ENCODE measurements around the gene ALDOB. TPM values are rescaled to one million over a fixed set of nuclear protein-coding genes. Genes with fewer than 3 reads are reported as not detected.
A peak's percentile ranks its signal among the peaks of the same experiment; 100 is the strongest.
"Not testable (repeated sequence)": the region's sequence is repeated elsewhere in the genome, so short reads cannot be mapped to it uniquely, and the experiment has no call there.

ALDOB gene
- total RNA-seq, 2 experiments from 2014 or later = not detected

- H3K4me1 Mint-ChIP-seq (ENCODE audit: low read depth) = peaks cover 56% of the 10 kb centered on the region
- no peak for DNase-seq
- no peaks in the 10 kb centered on the region for H3K27me3 Mint-ChIP-seq (ENCODE audit: low read depth)
- CTCF ChIA-PET = no interaction called here
- H3K27ac Mint-ChIP-seq = no peak overlapping the region
- no peak overlapping the region for H3K4me3 Mint-ChIP-seq
- intact Hi-C loops (cut with micrococcal nuclease) = loop anchor here (5.0 kb wide), 2 partner anchors 797 to 967 kb away; partner anchors contain the start of gene MSANTD3
- peaks cover 63% of the 10 kb centered on the region for H3K36me3 Mint-ChIP-seq (ENCODE audit: low read depth)
- peaks cover 18% of the 10 kb centered on the region for H3K9me3 Mint-ChIP-seq
Measured at GRCh38 chr9:101394687-101395086, 40.9 kb downstream of the ALDOB start.

- Mint-ChIP-seq H3K4me1 (ENCODE audit: low read depth) (peaks cover 58% of the 10 kb centered on the region), H3K9me3 (peaks cover 18% of the 10 kb centered on the region), H3K4me3 (no peak overlapping the region), H3K36me3 (ENCODE audit: low read depth) (peaks cover 70% of the 10 kb centered on the region), H3K27ac (no peak overlapping the region), H3K27me3 (ENCODE audit: low read depth) (no peaks in the 10 kb centered on the region)
- intact Hi-C loops (cut with micrococcal nuclease) = no loop called here
- DNase-seq = no peak
- CTCF ChIA-PET = no interaction called here
Measured at GRCh38 chr9:101393135-101393534, 42.4 kb downstream of the ALDOB start.

GRCh38 chr9:101388507-101388993 is 47.0 kb downstream of the ALDOB start:
- intact Hi-C loops (cut with micrococcal nuclease) = no loop called here
- H3K36me3 Mint-ChIP-seq (ENCODE audit: low read depth) = peaks cover 49% of the 10 kb centered on the region
- H3K9me3 Mint-ChIP-seq = peaks cover 18% of the 10 kb centered on the region
- H3K4me3 Mint-ChIP-seq = no peak overlapping the region
- no peak for DNase-seq
- peak overlapping the region; percentile 69 for H3K27ac Mint-ChIP-seq
- peaks cover 30% of the 10 kb centered on the region for H3K4me1 Mint-ChIP-seq (ENCODE audit: low read depth)
- CTCF ChIA-PET = interaction anchor here (0.6 to 2.3 kb wide), 12 partner anchors 10 to 867 kb away, joined by 3 to 18 read pairs (median 3); partner anchors contain the start of genes MRPL50 and ZNF189
- no peaks in the 10 kb centered on the region for H3K27me3 Mint-ChIP-seq (ENCODE audit: low read depth)

GRCh38 chr9:101387871-101388506 is 47.6 kb downstream of the ALDOB start:
- Mint-ChIP-seq H3K27me3 (ENCODE audit: low read depth) (no peaks in the 10 kb centered on the region), H3K4me3 (no peak overlapping the region), H3K4me1 (ENCODE audit: low read depth) (peaks cover 26% of the 10 kb centered on the region), H3K27ac (peak overlapping the region; percentile 69), H3K9me3 (peaks cover 15% of the 10 kb centered on the region), H3K36me3 (ENCODE audit: low read depth) (peaks cover 44% of the 10 kb centered on the region)
- CTCF ChIA-PET = interaction anchor here (0.8 to 2.3 kb wide), 11 partner anchors 10 to 146 kb away, joined by 3 to 18 read pairs (median 4); partner anchors contain the start of genes MRPL50 and ZNF189
- no peak for DNase-seq
- intact Hi-C loops (cut with micrococcal nuclease) = no loop called here

- H3K9me3 Mint-ChIP-seq; H3K4me1 Mint-ChIP-seq (ENCODE audit: low read depth); DNase-seq; H3K4me3 Mint-ChIP-seq; H3K27me3 Mint-ChIP-seq (ENCODE audit: low read depth); intact Hi-C loops (cut with micrococcal nuclease); H3K27ac Mint-ChIP-seq; CTCF ChIA-PET: not testable (repeated sequence)
- peaks cover 24% of the 10 kb centered on the region for H3K36me3 Mint-ChIP-seq (ENCODE audit: low read depth)
Measured at GRCh38 chr9:101384873-101385536, 50.6 kb downstream of the ALDOB start, which contains the start of gene BAAT. BAAT (minus strand) TSS chr9:101385006; CDS start chr9:101371404, 13,602 bp downstream.

GRCh38 chr9:101383361-101383760 is 52.2 kb downstream of the ALDOB start:
- intact Hi-C loops (cut with micrococcal nuclease) = no loop called here

GRCh38 chr9:101381833-101382342 is 53.7 kb downstream of the ALDOB start:
- DNase-seq = no peak
- Mint-ChIP-seq H3K27me3 (ENCODE audit: low read depth) (peaks cover 3% of the 10 kb centered on the region), H3K4me3 (no peak overlapping the region), H3K27ac (no peak overlapping the region), H3K9me3 (peaks cover 12% of the 10 kb centered on the region), H3K36me3 (ENCODE audit: low read depth) (peaks cover 13% of the 10 kb centered on the region), H3K4me1 (ENCODE audit: low read depth) (no peaks in the 10 kb centered on the region)
- intact Hi-C loops (cut with micrococcal nuclease) = no loop called here
- CTCF ChIA-PET = interaction anchor here (0.7 kb wide), 1 partner anchor 15 kb away, joined by 3 read pairs; no protein-coding TSS in a partner anchor

More at GRCh38 chr9:101383361-101383760, 52.2 kb downstream of the ALDOB start:
- peaks cover 6% of the 10 kb centered on the region for H3K4me1 Mint-ChIP-seq (ENCODE audit: low read depth)
- peaks cover 18% of the 10 kb centered on the region for H3K36me3 Mint-ChIP-seq (ENCODE audit: low read depth)
- no peak overlapping the region for H3K27ac Mint-ChIP-seq
- H3K27me3 Mint-ChIP-seq (ENCODE audit: low read depth) = peaks cover 3% of the 10 kb centered on the region
- CTCF ChIA-PET = no interaction called here
- no peak overlapping the region for H3K4me3 Mint-ChIP-seq
- peaks cover 10% of the 10 kb centered on the region for H3K9me3 Mint-ChIP-seq
- DNase-seq = no peak

GRCh38 chr9:101381118-101381517 is 54.5 kb downstream of the ALDOB start:
- Mint-ChIP-seq H3K4me3 (no peak overlapping the region), H3K9me3 (peaks cover 12% of the 10 kb centered on the region), H3K36me3 (ENCODE audit: low read depth) (peaks cover 11% of the 10 kb centered on the region), H3K4me1 (ENCODE audit: low read depth) (no peaks in the 10 kb centered on the region), H3K27me3 (ENCODE audit: low read depth) (peaks cover 7% of the 10 kb centered on the region), H3K27ac (no peak overlapping the region)
- no peak for DNase-seq
- CTCF ChIA-PET = interaction anchor here (0.7 kb wide), 1 partner anchor 14 kb away, joined by 3 read pairs; no protein-coding TSS in a partner anchor
- intact Hi-C loops (cut with micrococcal nuclease) = no loop called here

- intact Hi-C loops (cut with micrococcal nuclease) = no loop called here
- H3K4me3 Mint-ChIP-seq = no peak overlapping the region
- no peak for DNase-seq
- H3K27ac Mint-ChIP-seq = no peak overlapping the region
- CTCF ChIA-PET = no interaction called here
- H3K27me3 Mint-ChIP-seq (ENCODE audit: low read depth) = peaks cover 12% of the 10 kb centered on the region
- peaks cover 9% of the 10 kb centered on the region for H3K9me3 Mint-ChIP-seq
- no peaks in the 10 kb centered on the region for H3K4me1 Mint-ChIP-seq (ENCODE audit: low read depth)
- H3K36me3 Mint-ChIP-seq (ENCODE audit: low read depth) = peaks cover 5% of the 10 kb centered on the region
Measured at GRCh38 chr9:101380295-101380694, 55.3 kb downstream of the ALDOB start.

- CTCF ChIA-PET = interaction anchor here (1.1 kb wide), 1 partner anchor 12 kb away, joined by 6 read pairs; no protein-coding TSS in a partner anchor
Measured at GRCh38 chr9:101376111-101376848, 59.3 kb downstream of the ALDOB start.

GRCh38 chr9:101375546-101375945 is 60.0 kb downstream of the ALDOB start:
- peaks cover 19% of the 10 kb centered on the region for H3K27me3 Mint-ChIP-seq (ENCODE audit: low read depth)
- CTCF ChIA-PET = no interaction called here

More at GRCh38 chr9:101376111-101376848, 59.3 kb downstream of the ALDOB start:
- DNase-seq = no peak
- H3K27me3 Mint-ChIP-seq (ENCODE audit: low read depth) = peaks cover 19% of the 10 kb centered on the region
- H3K9me3 Mint-ChIP-seq = peaks cover 2% of the 10 kb centered on the region
- no peak overlapping the region for H3K27ac Mint-ChIP-seq
- intact Hi-C loops (cut with micrococcal nuclease) = no loop called here
- no peaks in the 10 kb centered on the region for H3K36me3 Mint-ChIP-seq (ENCODE audit: low read depth)
- no peak overlapping the region for H3K4me3 Mint-ChIP-seq
- H3K4me1 Mint-ChIP-seq (ENCODE audit: low read depth) = no peaks in the 10 kb centered on the region

More at GRCh38 chr9:101375546-101375945, 60.0 kb downstream of the ALDOB start:
- H3K27ac Mint-ChIP-seq = no peak overlapping the region
- H3K36me3 Mint-ChIP-seq (ENCODE audit: low read depth) = no peaks in the 10 kb centered on the region
- H3K9me3 Mint-ChIP-seq = peaks cover 2% of the 10 kb centered on the region
- no peak overlapping the region for H3K4me3 Mint-ChIP-seq
- DNase-seq = no peak
- intact Hi-C loops (cut with micrococcal nuclease) = no loop called here
- H3K4me1 Mint-ChIP-seq (ENCODE audit: low read depth) = no peaks in the 10 kb centered on the region

Data from activated naive CD4-positive, alpha-beta T cell treated with anti-CD3 and anti-CD28 coated beads for 36 hours (primary cell).